ENCODE data around the gene OR8A1. TPM values are rescaled to one million over a fixed set of nuclear protein-coding genes. Genes with fewer than 3 reads are reported as not detected.
"Not testable (repeated sequence)": the region's sequence is repeated elsewhere in the genome, so short reads cannot be mapped to it uniquely, and the experiment has no call there.

The OR8A1 gene
- polyA plus RNA-seq, 1 donor from 2014 or later, result not detected

DNA sequence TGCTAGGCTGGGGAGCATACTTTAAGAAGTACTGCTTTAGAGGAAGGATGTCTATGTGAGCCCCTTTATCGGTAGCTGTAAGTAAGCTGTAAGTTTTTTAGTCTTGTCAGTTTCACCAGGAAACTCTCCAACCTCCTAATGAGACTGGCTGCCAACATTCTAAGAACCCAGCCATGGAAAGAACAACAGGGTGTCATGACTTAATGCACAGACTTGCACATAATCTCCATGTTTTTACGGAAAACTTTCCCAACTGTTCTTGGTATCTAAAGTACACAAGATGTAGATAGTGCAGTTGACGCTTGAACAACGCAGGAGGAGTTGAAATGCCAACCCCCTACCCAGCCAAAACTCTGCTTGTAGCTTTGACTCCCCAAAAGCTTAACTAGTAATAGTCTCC lies 9.0 kb downstream of the OR8A1 start:
- Mint-ChIP-seq H3K36me3 (no peaks in the 10 kb centered on the region), H3K9me3 (no peaks in the 10 kb centered on the region), H3K27me3 (peaks cover 4% of the 10 kb centered on the region), H3K27ac (no peak overlapping the region), H3K4me1 (no peaks in the 10 kb centered on the region), H3K4me3 (no peak overlapping the region)

- no peaks in the 10 kb centered on the region for H3K36me3 Mint-ChIP-seq
- no peak overlapping the region for H3K27ac Mint-ChIP-seq
- peaks cover 0 to 2% (median 0%) of the 10 kb centered on the region in 3 donors for H3K4me1 Mint-ChIP-seq
- H3K9me3 Mint-ChIP-seq, result no peaks in the 10 kb centered on the region
- H3K4me3 Mint-ChIP-seq, result no peak overlapping the region
- peaks cover 8% of the 10 kb centered on the region for H3K27me3 Mint-ChIP-seq
Observed at GRCh38 chr11:124581817-124582216, 12.0 kb downstream of the OR8A1 start.

DNA sequence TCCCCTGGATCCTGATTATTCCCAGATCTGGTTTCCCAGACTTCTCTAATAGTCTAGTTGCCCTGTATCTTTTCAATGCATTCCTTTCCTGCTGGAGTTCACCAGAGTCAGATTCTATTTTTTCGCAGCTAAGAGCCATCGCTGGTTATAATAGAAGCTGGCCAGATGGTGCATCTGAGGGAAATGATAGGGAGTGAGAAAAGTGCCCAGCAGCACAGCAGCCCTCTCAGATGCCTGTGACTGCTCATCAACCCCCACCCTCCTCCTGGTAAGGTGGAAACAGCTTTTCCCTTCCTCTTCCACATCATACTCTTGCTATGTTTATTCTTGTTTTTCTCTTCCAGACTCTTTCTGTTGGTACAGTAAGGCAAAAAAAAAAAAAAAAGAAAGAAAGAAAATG lies 12.8 kb downstream of the OR8A1 start:
- H3K4me3 Mint-ChIP-seq, result no peak overlapping the region
- H3K36me3 Mint-ChIP-seq, result no peaks in the 10 kb centered on the region
- H3K9me3 Mint-ChIP-seq, result no peaks in the 10 kb centered on the region
- peaks cover 0 to 2% (median 0%) of the 10 kb centered on the region in 3 donors for H3K4me1 Mint-ChIP-seq
- peaks cover 13% of the 10 kb centered on the region for H3K27me3 Mint-ChIP-seq
- H3K27ac Mint-ChIP-seq, result no peak overlapping the region

DNA sequence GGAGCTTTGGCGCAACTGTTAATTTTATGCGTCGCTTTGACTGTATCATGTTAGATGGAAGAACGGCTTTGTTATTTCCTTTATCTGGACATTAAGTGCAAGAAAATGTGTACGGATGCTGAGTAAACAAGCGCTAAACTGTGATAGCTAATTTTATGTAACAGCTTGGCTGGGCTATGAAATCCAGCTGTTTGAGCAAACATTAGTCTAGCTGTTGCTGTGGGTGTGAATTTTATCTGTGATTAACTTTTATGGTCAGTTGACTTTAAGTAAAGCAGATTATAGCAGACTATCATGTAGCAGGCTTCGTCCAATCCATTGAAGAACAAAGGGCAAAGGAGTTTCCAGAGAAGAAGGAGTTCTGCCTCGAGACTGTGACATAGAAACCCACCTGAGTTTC lies 14.0 kb downstream of the OR8A1 start:
- Mint-ChIP-seq H3K9me3 (no peaks in the 10 kb centered on the region), H3K27me3 (peaks cover 9% of the 10 kb centered on the region), H3K36me3 (no peaks in the 10 kb centered on the region), H3K27ac (no peak overlapping the region), H3K4me1 (peaks cover 0 to 2% (median 0%) of the 10 kb centered on the region in 3 donors), H3K4me3 (no peak overlapping the region)

GRCh38 chr11:124584681-124585372 lies 15.0 kb downstream of the OR8A1 start:
- Mint-ChIP-seq H3K4me1 (peaks cover 0 to 2% (median 0%) of the 10 kb centered on the region in 3 donors), H3K4me3 (no peak overlapping the region), H3K9me3 (no peaks in the 10 kb centered on the region), H3K27ac (no peak overlapping the region), H3K36me3 (no peaks in the 10 kb centered on the region), H3K27me3 (peaks cover 9% of the 10 kb centered on the region)

GRCh38 chr11:124586238-124586860 lies 16.6 kb downstream of the OR8A1 start:
- Mint-ChIP-seq H3K9me3 (no peaks in the 10 kb centered on the region), H3K27ac (no peak overlapping the region), H3K36me3 (no peaks in the 10 kb centered on the region), H3K27me3 (peaks cover 9% of the 10 kb centered on the region), H3K4me3 (no peak overlapping the region), H3K4me1 (peaks cover 0 to 2% (median 0%) of the 10 kb centered on the region in 3 donors)

GRCh38 chr11:124591430-124591829 lies 21.6 kb downstream of the OR8A1 start:
- Mint-ChIP-seq H3K9me3 (no peaks in the 10 kb centered on the region), H3K27ac (no peak overlapping the region), H3K4me3 (no peak overlapping the region), H3K4me1 (no peaks in the 10 kb centered on the region), H3K36me3 (no peaks in the 10 kb centered on the region), H3K27me3 (peaks cover 8% of the 10 kb centered on the region)

GRCh38 chr11:124592627-124593026 lies 22.8 kb downstream of the OR8A1 start:
- no peaks in the 10 kb centered on the region for H3K4me1 Mint-ChIP-seq
- no peaks in the 10 kb centered on the region for H3K9me3 Mint-ChIP-seq
- no peak overlapping the region for H3K4me3 Mint-ChIP-seq
- H3K36me3 Mint-ChIP-seq, result no peaks in the 10 kb centered on the region
- peaks cover 1% of the 10 kb centered on the region for H3K27me3 Mint-ChIP-seq
- no peak overlapping the region for H3K27ac Mint-ChIP-seq

DNA sequence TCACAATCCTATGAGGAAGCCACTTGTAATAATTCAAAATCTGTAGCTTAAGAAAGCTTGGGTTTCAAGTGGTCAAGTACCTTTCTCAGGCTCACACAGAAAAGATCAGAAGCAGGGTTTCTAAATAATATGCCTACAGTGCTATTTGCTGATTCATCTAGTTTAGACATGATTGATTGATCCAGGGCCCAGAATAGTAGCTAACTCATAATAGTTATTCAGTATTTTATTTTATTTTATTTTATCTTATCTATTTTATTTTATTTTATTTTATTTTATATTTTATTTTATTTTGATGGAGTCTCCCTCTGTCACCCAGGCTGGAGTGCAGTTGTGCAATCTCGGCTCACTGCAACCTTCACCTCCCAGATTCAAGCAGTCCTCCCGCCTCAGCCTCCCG lies 25.5 kb downstream of the OR8A1 start:
- Mint-ChIP-seq H3K27ac (no peak overlapping the region), H3K9me3 (peaks cover 0 to 2% (median 0%) of the 10 kb centered on the region in 3 donors), H3K4me1 (no peaks in the 10 kb centered on the region), H3K4me3 (no peak overlapping the region), H3K27me3 (peaks cover 3% of the 10 kb centered on the region), H3K36me3 (no peaks in the 10 kb centered on the region)

- Mint-ChIP-seq H3K9me3 (peaks cover 0 to 2% (median 0%) of the 10 kb centered on the region in 3 donors), H3K4me3 (no peak overlapping the region), H3K27ac (no peak overlapping the region), H3K36me3 (no peaks in the 10 kb centered on the region), H3K27me3 (peaks cover 6% of the 10 kb centered on the region), H3K4me1 (no peaks in the 10 kb centered on the region)
Observed at GRCh38 chr11:124597626-124598025, 27.8 kb downstream of the OR8A1 start.

GRCh38 chr11:124600621-124601320 lies 31.0 kb downstream of the OR8A1 start:
- no peak overlapping the region for H3K4me3 Mint-ChIP-seq
- H3K36me3 Mint-ChIP-seq, result no peaks in the 10 kb centered on the region
- peaks cover 0 to 2% (median 0%) of the 10 kb centered on the region in 3 donors for H3K9me3 Mint-ChIP-seq
- H3K27me3 Mint-ChIP-seq, result peaks cover 6% of the 10 kb centered on the region
- no peak overlapping the region for H3K27ac Mint-ChIP-seq
- peaks cover 0 to under 1% (median 0%) of the 10 kb centered on the region in 3 donors for H3K4me1 Mint-ChIP-seq

DNA sequence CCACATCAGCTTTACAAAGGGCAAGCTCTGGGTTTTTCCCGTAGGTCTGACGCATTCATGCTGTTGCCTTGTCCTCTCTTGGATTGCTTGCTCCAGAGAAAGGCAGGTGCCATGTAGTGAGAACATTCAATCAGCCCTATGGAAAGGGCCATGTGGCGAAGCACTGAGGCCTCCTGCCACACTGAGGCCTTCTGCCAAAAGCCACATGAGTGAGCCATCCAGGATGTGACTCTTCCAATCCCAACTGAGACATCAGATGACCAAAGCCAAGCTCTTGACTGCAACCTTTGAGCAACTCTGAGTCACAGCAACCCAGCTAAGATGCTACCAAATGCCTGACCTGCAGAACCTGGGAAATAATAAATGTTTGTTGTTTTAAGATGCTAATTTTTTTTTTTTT lies 32.4 kb downstream of the OR8A1 start:
- Mint-ChIP-seq H3K4me1 (peaks cover 0 to 2% (median 0%) of the 10 kb centered on the region in 3 donors), H3K27ac (no peak overlapping the region), H3K36me3 (no peaks in the 10 kb centered on the region), H3K9me3 (peaks cover 0 to 2% (median 0%) of the 10 kb centered on the region in 3 donors), H3K4me3 (no peak overlapping the region), H3K27me3 (peaks cover 4% of the 10 kb centered on the region)

DNA sequence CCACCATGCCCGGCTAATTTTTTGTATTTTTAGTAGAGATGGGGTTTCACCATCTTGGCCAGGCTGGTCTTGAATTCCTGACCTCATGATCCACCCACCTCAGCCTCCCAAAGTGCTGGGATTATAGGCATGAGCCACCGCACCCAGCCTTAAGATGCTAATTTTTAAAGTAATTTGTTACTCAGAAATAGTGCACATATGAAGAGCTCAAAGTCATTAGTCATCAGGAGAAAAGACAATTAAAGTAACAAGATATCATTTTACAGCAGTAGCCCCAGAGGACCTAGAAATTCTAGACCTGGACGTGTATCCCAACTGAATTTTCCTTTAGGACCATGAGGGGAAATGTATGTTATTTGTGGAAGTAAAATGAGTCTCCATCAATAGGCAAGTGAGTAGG lies 32.9 kb downstream of the OR8A1 start:
- H3K36me3 Mint-ChIP-seq, H3K9me3 Mint-ChIP-seq, H3K4me3 Mint-ChIP-seq, H3K27ac Mint-ChIP-seq, H3K4me1 Mint-ChIP-seq, H3K27me3 Mint-ChIP-seq: not testable (repeated sequence)

- H3K27ac Mint-ChIP-seq, result peak overlapping the region in 1 of 3 donors; percentile 63
- no peaks in the 10 kb centered on the region for H3K9me3 Mint-ChIP-seq
- peaks cover 0 to 2% (median 0%) of the 10 kb centered on the region in 3 donors for H3K4me1 Mint-ChIP-seq
- peaks cover 2% of the 10 kb centered on the region for H3K36me3 Mint-ChIP-seq
- peaks cover 3% of the 10 kb centered on the region for H3K27me3 Mint-ChIP-seq
- no peak overlapping the region for H3K4me3 Mint-ChIP-seq
Observed at GRCh38 chr11:124605719-124606118, 35.9 kb downstream of the OR8A1 start.

- H3K27ac Mint-ChIP-seq, result no peak overlapping the region
- peaks cover 2% of the 10 kb centered on the region for H3K36me3 Mint-ChIP-seq
- H3K4me1 Mint-ChIP-seq, result peaks cover 0 to 2% (median 0%) of the 10 kb centered on the region in 3 donors
- no peaks in the 10 kb centered on the region for H3K9me3 Mint-ChIP-seq
- H3K27me3 Mint-ChIP-seq, result no peaks in the 10 kb centered on the region
- no peak overlapping the region for H3K4me3 Mint-ChIP-seq
Observed at GRCh38 chr11:124608147-124608546, 38.4 kb downstream of the OR8A1 start.
